ENCODE data around the gene CGB2.
"Not testable (repeated sequence)": the region's sequence is repeated elsewhere in the genome, so short reads cannot be mapped to it uniquely, and the experiment has no call there.

CGB2 gene

DNA sequence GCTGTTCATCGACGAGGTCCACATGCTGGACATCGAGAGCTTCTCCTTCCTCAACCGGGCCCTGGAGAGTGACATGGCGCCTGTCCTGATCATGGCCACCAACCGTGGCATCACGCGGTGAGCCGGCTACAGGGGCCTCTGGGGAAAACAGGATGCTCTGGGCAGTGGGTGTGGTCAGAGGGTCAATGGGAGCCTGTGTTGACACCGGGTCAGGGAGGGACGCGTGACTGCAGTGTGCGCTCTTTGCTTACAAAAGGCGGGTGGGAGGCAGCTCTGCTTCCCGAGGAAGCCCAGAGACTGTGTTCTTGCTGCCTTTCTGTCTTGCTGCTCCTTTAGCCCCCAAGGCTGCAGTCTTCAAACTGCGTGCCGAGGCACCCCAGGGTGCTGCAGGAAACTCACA, 20.5 kb upstream of the CGB2 start:
- DNase-seq: no peak

DNA sequence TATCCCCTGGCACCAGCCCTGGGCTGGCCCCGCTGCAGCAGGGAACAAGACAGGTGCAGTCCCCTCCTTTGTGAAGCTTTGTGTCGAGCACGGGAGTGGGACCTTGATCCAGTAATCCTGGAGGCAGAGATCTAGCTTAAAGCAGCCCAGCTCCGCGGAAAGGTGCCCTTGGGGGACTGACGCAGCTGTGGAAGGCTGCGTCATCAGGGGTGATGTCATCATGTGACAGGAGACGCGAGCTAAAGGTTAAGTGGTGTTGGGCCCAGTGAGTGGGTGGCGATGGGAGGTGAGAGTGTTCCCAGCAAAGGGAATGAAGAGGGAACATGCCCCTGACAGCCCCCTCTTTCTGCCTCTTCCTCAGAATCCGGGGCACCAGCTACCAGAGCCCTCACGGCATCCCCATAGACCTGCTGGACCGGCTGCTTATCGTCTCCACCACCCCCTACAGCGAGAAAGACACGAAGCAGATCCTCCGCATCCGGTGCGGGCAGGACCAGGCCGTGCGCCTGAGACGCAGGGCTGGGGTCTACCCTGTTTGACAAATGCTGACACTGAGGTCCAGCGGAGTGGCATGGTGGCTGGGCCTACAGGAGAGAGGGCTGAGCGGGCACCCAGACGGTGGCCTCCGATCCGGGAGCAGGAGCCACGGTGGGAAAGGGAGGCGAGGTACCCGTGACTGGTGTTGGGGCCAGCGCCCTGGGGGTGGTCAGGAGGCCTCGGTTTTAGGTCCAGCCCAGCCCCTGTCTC, 17.4 kb upstream of the CGB2 start:
- no peak for DNase-seq

DNA sequence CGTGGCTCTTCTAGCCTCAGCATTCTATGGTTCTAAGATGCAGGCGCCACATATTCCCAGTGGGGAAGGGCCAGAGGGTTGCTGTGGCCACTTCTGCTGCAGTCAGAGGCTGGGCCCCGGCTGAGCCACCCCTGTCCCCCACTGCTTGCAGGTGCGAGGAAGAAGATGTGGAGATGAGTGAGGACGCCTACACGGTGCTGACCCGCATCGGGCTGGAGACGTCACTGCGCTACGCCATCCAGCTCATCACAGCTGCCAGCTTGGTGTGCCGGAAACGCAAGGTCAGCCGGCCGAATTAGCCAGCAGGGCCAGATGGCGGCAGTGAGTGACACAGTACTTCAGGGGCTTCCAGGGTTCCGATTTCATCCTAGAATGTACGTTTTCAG, 16.8 kb upstream of the CGB2 start:
- no peak for DNase-seq

DNA sequence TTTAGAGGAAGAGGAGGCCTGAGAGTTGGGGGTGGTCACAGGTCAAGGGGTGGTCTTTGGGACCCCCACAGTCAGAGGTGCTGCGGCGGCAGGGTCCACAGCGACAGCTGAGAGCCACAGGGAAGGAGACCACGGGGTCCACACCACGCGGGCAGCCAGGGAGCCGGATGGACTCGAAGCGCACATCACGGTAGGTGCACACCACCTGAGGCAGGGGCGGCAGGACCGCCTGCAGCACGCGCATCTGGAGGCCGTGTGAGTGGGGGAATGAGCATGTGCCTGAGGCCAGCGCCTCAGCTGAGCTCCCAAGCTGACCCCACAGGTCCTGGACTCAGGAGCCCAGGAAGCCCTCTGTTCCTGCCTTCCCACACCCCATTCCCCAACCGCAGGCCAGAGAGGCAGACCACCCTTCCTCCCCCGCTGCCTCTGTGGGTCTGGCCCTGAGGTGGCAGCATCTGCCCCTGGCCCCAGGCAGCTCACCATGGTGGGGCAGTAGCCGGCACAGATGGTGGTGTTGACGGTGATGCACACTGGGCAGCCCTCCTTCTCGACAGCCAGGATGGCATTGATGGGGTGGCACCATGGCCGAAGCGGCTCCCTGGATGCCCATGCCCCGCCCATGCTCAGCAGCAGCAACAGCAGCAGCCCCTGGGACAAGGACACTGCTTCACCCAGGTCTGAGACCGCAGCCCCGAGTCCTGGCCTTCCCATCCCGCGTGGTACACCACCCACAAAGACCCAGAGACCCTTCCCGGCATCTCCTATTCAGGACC, 15.4 kb upstream of the CGB2 start:
- DNase-seq: no peak

DNA sequence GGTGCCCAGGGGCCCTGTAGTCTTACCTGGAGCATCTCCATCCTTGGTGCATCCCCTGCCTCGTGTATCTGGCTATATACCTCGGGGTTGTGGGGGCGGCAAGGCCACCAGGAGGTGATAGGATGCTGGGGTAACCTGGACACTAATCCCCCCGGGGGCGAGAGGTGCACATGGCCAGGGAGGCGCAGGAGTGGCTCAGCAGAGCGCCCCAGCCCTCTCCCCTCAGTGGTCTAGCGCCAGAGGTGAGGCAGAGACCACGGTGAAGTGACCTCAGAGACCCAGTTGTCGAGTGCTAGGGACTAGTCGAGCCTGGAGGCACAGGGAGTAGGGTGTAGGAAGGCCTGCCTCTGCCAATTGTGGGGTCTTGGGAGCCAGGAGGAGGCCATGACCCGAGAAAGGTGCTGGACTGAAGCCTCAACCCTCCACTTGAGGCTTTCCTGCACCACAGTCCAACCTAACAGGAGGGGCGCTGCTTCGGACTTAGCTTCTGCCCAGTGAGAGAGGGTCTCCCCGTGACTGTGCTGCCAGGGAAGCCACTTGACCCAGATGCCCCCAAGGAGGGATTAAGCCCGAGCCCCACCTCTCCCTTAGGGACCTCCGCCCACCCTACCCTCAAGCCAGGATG, 14.5 kb upstream of the CGB2 start, which contains the start of gene LHB:
Gene LHB, minus strand, starts transcription at position 51 of the 625 bp plus-strand sequence. Its CDS starts 10 bp downstream, at position 41.
- no peak for DNase-seq

DNA sequence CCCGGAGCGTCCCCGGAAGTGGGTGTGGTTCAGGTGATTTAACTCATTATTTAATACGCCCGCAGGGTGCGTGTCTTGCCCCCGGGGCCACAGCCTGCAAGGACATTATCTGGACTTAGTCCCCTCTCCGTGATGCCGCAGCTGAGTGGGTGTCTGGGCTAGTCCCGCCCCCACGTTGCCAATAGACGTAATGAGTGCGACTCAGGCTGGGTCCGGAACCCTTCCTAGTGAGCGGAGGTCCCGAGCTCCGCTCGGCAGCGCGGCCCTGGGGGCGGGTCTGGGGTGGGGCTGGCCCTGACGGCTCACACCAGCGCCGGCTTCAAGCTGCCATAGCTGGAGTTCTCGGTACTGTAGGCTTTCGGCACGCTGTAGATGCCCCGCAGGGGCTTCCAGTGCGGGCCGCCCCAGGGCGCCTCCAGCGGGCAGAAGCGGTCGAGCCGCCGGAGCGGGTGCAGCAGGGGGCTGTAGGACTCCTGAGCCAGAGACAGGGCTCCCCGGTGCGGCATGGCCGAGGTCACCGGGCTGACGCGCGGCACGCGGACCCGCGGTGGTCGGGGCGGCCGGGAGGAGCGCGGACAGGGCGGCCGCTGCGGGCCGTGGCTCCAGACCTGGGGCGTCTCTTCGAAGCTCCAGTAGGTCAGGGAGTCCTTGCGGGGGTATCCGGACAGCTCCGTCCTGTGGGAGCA, 13.9 kb upstream of the CGB2 start:
- DNase-seq: no peak

DNA sequence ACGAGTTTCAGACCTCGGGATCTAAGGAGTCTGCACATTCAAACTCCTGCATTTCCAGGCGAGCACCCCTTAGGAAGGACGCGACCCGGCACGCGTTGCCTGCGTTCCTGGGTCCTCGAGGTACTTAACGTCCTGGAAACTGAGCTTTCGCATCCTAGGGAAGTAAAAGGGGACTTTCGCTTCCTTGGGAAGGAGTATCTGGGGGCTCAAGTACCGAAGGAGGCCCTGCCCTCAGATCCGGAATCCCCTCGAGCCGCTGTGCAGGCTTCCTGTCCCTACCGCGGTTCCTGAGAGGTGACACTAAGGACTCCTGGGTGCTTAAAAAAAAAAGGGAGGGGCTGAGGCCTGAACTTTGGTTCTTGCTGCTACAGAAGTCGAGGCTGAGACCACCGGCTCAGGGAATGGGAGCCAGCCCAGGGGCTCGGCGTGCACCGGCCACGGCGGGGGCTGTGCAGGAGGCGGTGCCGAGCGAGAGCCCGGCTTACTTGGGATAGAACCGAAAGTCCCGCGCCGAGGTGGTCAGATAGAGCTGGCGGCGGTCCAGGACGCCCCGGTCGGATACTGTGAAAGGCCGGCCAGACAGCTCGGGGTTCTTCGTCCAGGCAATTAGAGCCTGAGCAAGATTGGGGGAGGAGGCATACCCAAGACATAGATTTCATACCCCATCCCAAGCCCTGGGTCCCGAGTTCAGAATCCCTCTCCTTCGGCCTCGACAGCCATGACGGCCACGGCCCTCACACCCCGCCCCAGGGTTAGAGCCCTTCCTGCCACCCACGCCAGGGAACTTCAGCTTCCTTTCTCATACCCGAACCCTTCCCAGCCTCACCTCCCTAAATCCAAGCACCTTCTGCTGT, 13.1 kb upstream of the CGB2 start:
- DNase-seq: not testable (repeated sequence)

DNA sequence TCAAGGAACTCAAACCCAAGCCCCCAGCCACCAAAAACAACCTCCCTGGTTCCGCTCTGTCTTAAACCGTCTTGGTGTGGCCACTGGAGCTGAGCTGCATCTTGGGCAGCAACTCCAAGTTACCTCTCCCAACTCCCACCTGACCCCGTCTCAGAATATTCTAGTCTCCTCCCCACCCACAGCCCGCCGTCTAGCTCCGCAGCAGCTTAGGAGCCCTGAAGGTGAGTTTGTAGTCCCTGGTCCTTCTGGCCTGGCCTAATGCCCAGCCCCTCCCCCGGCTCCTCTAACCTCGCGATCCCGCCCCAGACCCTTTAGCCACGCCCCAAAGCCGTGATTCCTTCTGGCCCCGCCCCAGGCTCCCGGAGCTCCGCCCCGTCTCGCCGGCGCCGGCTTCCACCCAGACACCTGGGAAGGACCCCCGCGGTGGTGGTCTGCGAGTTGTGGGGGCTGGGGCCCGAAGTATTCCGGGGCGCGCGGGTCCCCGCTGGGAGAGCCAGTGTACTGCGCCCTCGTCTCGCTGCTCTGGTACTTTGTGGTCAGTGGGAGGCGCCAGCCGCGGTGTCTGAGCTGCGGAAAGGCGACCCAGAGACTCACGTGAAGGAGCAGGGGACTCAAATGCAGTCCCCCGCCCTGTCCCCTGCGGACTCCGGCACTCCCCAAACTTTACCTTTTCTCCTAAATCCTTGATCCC, 12.3 kb upstream of the CGB2 start:
- no peak for DNase-seq

DNA sequence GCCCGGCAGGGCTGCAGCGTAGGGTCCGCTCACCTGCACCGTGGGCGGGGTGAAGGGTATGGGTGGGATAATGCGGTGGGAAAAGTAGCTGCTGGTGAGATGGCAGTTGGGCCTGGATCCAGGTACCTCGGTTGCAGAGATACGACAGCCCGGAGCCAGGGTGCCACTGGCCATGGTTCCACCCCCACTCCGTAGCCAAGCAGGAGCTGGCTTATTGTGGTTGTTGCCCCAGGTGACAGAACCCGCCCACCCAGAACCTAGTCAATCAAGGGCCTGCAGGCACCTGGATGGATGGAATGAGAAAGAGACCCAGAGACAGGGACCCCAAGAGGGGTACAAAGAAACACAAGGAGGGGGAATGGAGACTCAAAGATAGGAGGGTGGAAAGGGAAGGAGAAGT, 11.3 kb upstream of the CGB2 start:
- no peak for DNase-seq

DNA sequence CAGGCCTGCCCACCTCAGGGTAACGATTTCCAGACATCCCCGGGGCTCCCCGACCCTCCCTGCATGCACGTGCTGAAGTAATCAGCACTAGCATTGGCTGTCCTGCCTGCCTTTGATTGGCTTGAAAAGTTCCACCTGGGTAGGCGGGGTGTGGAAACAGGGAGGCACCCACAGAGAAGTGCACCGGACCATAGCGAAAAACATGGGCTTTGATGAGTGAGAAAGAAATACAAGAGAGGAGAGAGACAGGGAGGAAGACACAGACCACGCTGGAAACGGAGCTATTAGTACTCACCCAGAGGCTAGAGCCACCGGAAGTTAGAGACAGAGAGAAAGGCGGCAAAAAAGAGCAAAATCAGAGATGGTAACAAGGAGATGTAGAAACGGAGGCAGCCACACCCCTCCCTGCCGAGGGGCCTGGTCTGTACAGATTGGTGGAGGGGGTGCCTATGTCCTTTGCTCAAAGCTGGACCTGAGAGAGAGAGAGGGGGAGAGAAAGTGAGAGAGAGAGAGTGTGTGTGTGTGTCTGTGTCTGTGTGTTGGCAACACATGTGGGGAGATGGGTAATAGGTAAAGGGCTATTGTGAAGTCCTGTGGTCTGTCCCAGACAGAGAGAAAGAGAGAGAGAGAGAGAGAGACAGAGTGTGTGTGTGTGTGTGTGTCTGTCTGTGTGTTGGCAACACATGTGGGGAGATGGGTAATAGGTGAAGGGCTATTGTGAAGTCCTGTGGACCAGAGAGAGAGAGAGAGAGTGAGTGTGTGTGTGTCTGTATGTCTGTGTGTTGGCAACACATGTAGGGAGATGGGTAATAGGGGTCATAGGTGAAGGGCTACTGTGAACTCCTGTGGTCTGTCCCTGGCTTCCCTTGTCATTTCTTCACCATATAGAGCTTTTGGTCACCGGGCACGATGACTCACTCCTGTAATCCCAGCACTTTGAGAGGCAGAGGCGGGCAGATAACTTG, 10.5 kb upstream of the CGB2 start:
- DNase-seq: no peak

DNA sequence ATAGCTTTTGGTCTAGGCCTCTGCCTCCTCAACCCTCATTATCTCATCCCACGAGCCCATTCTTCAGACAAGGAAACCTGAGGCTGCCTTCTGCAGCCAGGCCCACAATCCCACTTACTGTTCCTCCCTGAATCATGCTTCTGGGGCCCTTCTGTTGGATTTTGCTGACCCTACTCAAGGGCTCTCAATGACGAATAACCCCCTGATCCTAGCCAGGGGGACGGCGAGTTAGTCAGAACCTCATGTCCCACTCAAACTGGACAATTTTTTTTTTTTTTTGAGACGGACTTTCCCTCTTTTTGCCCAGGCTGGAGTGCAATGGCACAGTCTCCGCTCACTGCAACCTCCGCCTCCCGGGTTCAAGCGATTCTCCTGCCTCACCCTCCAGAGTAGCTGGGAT, 9.6 kb upstream of the CGB2 start:
- DNase-seq: no peak

DNA sequence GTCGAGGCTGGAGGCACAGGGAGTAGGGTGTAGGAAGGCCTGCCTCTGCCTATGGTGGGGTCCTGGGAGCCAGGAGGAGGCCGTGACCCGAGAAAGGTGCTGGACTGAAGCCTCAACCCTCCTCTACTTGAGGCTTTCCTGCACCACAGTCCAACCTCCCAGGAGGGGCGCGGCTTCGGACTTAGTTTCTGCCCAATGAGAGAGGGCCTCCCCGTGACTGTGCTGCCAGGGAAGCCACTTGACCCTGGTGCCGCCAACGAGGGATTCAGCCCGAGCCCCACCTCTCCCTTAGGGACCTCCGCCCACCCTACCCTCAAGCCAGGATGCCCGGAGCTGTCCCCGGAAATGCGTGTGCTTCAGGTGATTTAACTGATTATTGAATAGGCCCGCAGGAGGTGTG, 7.5 kb upstream of the CGB2 start, which contains the start of gene CGB3:
Gene CGB3, minus strand, starts transcription at position 101 of the 400 bp plus-strand sequence. CDS start 362 bp downstream, outside the sequence.
- DNase-seq: not testable (repeated sequence)

DNA sequence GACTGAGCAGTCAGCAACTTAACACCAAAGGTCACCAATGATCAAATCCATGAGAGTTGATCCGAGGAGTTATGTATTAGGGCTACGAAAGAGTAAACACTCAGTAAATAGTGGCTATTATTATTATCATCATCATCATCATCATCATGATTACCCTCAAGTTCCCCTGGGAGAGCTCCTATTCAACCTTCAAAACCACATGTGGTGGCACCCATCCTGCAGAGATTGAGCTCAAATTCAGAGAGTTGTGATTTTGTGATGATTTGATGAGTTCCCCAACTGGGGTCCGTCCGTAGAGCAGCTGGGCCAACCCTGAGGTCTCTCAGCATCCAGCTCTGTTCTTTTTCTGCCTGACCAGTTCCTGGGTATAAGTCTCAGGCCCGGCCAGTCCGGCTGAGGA, 6.6 kb upstream of the CGB2 start:
- not testable (repeated sequence) for DNase-seq

DNA sequence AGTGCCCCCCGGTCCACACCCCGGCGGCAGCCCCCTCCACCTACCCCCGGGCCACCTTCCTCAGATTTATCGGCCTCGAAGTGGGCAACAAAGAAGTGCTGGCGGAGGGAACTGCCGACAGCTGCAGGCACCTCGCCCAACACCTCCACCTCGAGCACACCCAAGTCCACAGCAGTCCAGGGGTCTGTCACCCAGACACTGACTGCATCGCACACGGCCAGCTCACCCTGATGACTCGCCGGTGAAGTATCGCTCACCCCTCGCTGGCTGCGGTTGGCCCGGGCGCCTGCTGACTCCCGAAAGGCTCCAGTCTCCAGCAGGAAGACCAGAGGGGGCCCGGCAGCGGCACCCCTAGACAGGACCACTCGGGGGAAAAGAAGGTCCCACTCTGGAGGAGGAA, 6.1 kb upstream of the CGB2 start:
- not testable (repeated sequence) for DNase-seq

DNA sequence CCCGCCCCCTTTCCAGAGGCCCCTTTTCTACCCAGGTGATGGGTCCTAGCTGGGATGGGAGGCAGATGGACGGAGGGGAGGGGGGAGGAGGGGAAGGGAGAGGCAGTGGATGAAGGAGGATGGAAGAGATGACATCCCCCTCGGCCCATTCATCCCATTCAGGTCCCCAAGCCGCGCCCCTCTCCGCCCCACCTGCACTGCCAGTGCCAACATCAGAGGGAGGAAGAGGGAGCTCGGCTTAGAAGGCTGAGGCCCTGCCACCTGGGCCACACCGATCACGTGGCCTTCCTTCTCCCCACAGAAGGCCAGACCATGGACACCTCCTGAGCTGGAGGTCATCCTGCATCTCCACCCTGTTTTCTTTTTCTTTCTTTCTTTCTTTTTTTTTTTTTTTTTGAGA, 3.0 kb upstream of the CGB2 start:
- DNase-seq: not testable (repeated sequence)

DNA sequence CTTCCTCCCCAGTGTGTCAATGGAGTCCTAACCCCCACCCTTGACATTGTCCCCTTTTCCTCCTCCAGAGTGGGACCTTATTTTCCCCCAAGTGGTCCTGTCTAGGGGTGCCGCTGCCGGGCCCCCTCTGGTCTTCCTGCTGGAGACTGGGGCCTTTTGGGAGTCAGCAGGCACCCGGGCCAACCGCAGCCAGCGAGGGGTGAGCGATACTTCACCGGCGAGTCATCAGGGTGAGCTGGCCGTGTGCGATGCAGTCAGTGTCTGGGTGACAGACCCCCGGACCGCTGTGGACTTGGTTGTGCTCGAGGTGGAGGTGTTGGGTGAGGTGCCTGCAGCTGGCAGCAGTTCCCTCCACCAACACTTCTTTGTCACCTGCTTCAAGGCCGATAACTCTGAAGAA, 1.9 kb upstream of the CGB2 start:
- not testable (repeated sequence) for DNase-seq

DNA sequence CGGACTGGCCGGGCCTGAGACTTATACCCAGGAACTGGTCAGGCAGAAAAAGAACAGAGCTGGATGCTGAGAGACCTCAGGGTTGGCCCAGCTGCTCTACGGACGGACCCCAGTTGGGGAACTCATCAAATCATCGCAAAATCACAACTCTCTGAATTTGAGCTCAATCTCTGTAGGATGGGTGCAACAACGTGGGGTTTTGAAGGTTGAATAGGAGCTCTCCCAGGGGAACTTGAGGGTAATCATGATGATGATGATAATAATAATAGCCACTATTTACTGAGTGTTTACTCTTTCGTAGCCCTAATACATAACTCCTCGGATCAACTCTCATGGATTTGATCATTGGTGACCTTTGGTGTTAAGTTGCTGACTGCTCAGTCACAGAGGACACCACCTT, 1.4 kb upstream of the CGB2 start:
- not testable (repeated sequence) for DNase-seq

DNA sequence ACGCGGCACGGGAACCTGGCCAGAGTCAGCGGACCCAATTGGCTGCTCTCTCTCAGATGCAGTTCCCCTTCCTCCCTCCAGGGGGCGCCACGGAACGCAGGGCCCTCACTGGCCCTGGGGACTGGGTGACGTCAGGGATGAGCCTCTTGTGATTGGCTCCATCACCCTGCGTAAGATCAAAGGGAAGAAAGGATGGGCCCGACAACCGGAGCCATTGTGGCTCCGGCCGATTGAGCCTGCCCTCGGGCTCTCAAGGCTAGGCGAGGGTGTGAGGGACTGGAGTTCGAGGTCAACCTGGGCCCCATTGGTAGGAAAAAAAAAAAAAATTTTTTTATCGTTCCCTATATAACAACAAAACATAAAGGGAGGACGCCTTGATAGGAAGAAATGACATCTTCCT, 5.1 kb downstream of the CGB2 start, which contains the start of gene CGB1:
Gene CGB1, minus strand, starts transcription at position 81 of the 400 bp plus-strand sequence. CDS start 184 bp downstream, outside the sequence.
- DNase-seq: not testable (repeated sequence)

DNA sequence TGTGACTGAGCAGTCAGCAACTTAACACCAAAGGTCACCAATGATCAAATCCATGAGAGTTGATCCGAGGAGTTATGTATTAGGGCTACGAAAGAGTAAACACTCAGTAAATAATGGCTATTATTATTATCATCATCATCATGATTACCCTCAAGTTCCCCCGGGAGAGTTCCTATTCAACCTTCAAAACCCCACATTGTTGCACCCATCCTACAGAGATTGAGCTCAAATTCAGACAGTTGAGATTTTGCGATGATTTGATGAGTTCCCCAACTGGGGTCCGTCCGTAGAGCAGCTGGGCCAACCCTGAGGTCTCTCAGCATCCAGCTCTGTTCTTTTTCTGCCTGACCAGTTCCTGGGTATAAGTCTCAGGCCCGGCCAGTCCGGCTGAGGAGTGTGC, 6.4 kb downstream of the CGB2 start:
- not testable (repeated sequence) for DNase-seq
